ENCODE measurements around the gene CH25H.
A peak's percentile ranks its signal among the peaks of the same experiment; 100 is the strongest.
"Not testable (repeated sequence)": the region's sequence is repeated elsewhere in the genome, so short reads cannot be mapped to it uniquely, and the experiment has no call there.

The CH25H gene

GRCh38 chr10:89197473-89197872 lies 9.6 kb downstream of the CH25H start:
- no peak for DNase-seq (ENCODE audit: low read depth)

- DNase-seq (ENCODE audit: low read depth): not testable (repeated sequence)
These were observed 15.8 kb downstream of the CH25H start for GRCh38 chr10:89191301-89191700.

GRCh38 chr10:89189211-89189734 lies 17.8 kb downstream of the CH25H start:
- DNase-seq (ENCODE audit: low read depth): no peak

GRCh38 chr10:89185658-89186057 lies 21.5 kb downstream of the CH25H start:
- no peak for DNase-seq (ENCODE audit: low read depth)

GRCh38 chr10:89184638-89185037 lies 22.5 kb downstream of the CH25H start:
- no peak for DNase-seq (ENCODE audit: low read depth)

- no peak for DNase-seq (ENCODE audit: low read depth)
These were observed 23.5 kb downstream of the CH25H start for GRCh38 chr10:89183571-89183970.

- no peak for DNase-seq (ENCODE audit: low read depth)
These were observed 24.2 kb downstream of the CH25H start for GRCh38 chr10:89182894-89183293.

- no peak for DNase-seq (ENCODE audit: low read depth)
These were observed 31.3 kb downstream of the CH25H start for GRCh38 chr10:89175816-89176215.

GRCh38 chr10:89173075-89173474 lies 34.0 kb downstream of the CH25H start:
- no peak for DNase-seq (ENCODE audit: low read depth)

GRCh38 chr10:89171996-89172395 lies 35.1 kb downstream of the CH25H start:
- DNase-seq (ENCODE audit: low read depth): no peak

GRCh38 chr10:89171263-89171872 lies 35.7 kb downstream of the CH25H start:
- no peak for DNase-seq (ENCODE audit: low read depth)

- DNase-seq (ENCODE audit: low read depth): not testable (repeated sequence)
These were observed 38.7 kb downstream of the CH25H start for GRCh38 chr10:89168354-89168900.

- DNase-seq (ENCODE audit: low read depth): no peak
These were observed 39.2 kb downstream of the CH25H start for GRCh38 chr10:89167915-89168314.

- DNase-seq (ENCODE audit: low read depth): no peak
These were observed 41.2 kb downstream of the CH25H start for GRCh38 chr10:89165923-89166322.

GRCh38 chr10:89164920-89165319 lies 42.2 kb downstream of the CH25H start:
- DNase-seq (ENCODE audit: low read depth): no peak

- no peak for DNase-seq (ENCODE audit: low read depth)
These were observed 43.0 kb downstream of the CH25H start for GRCh38 chr10:89164080-89164479.

GRCh38 chr10:89163265-89163995 lies 43.7 kb downstream of the CH25H start:
- no peak for DNase-seq (ENCODE audit: low read depth)

- no peak for DNase-seq (ENCODE audit: low read depth)
These were observed 44.5 kb downstream of the CH25H start for GRCh38 chr10:89162596-89162995.

GRCh38 chr10:89160339-89160738 lies 46.8 kb downstream of the CH25H start:
- no peak for DNase-seq (ENCODE audit: low read depth)

GRCh38 chr10:89159761-89160160 lies 47.4 kb downstream of the CH25H start:
- no peak for DNase-seq (ENCODE audit: low read depth)

GRCh38 chr10:89159316-89159715 lies 47.8 kb downstream of the CH25H start:
- no peak for DNase-seq (ENCODE audit: low read depth)

- DNase-seq (ENCODE audit: low read depth): peak; percentile 28
These were observed 48.7 kb downstream of the CH25H start for GRCh38 chr10:89158446-89158845.

GRCh38 chr10:89156161-89156835 lies 50.8 kb downstream of the CH25H start:
- no peak for DNase-seq (ENCODE audit: low read depth)

Measured in HS-5 (cell line).